ENCODE results near the gene EN1. TPM values are rescaled to one million over a fixed set of nuclear protein-coding genes. Genes with fewer than 3 reads are reported as not detected.

EN1 gene
- total RNA-seq (2014; rRNA removed; shearing (Covaris generic)), result not detected in 2 replicates
- polyA plus RNA-seq (2015; cell fraction: cytosol; rRNA removed), result not detected in 2 replicates
- polyA plus RNA-seq (2015; cell fraction: nucleus; rRNA removed), result not detected in 2 replicates

DNA sequence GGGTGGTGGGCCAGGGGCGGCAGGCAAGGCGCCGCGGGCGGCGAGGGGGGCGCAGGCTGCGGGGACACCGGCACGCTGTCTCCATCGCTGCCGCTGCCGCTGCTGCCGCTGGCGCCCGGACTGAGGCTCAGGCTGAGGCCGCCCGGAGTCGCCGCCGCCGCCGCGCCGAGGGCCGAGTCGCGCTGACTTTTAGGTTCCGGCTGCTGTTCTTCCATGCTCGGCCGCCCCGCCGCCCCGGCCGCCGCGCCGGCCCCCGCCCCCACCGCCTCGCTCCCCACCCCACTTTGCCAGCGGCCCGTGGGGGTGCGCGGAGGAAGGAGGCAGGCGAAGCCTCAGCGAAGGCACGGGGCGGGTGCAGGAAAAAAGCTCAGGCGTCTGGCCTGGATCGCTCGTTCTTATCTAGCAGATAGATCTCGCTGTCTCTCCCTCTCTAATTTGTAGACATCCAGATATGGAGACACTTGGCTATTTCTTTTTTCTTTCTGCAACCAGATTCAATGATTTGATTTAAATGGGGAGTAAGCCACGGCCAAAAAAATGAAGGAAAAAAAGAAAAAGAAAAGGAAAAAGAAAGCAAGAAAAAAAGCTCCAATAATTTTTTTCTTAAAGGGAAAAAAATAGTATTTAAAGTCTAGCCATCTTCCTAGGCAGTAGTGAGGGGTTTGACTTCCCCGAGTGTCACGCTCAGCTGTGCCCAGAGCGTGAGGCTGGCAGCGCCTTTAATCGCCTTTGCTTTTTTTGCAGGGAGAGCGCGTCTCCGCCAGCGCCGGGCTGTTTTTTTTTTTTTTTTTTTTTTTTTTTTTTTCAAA is at the start of gene EN1:
EN1 (minus strand) TSS at position 696 of the 809 bp plus-strand sequence; CDS start at position 215, 481 bp downstream.
- DNase-seq (ENCODE audit: low read depth), result no peak

DNA sequence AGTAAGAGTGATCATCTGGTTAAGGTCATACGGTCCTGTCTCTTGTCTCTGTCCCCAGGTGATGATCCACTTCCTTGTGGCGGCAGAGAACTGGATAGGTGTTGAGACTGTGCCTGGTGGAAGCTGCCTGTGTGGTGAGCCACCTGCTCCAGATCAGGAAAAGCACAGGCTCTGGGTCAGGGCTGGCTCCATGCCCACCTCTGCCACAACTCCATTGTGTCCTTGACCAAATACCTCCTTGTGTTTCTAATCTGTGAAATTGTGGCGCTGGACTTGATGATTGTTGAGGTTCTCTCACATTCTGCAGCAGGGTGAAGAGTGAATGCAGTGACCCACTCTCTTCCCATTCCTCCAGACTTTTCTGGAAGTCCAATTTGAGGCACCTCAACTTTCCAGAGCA is 45.7 kb upstream of the EN1 start:
- no peak for DNase-seq (ENCODE audit: low read depth)

- DNase-seq (ENCODE audit: low read depth), result no peak
Measured at GRCh38 chr2:118889995-118890394, 42.5 kb upstream of the EN1 start.

- DNase-seq (ENCODE audit: low read depth), result no peak
Measured at GRCh38 chr2:118883792-118884191, 36.3 kb upstream of the EN1 start.

- DNase-seq (ENCODE audit: low read depth), result peak; percentile 48
Measured at GRCh38 chr2:118882693-118883336, 35.4 kb upstream of the EN1 start.

- DNase-seq (ENCODE audit: low read depth), result peak; percentile 38
Measured at GRCh38 chr2:118881490-118882129, 34.2 kb upstream of the EN1 start.

DNA sequence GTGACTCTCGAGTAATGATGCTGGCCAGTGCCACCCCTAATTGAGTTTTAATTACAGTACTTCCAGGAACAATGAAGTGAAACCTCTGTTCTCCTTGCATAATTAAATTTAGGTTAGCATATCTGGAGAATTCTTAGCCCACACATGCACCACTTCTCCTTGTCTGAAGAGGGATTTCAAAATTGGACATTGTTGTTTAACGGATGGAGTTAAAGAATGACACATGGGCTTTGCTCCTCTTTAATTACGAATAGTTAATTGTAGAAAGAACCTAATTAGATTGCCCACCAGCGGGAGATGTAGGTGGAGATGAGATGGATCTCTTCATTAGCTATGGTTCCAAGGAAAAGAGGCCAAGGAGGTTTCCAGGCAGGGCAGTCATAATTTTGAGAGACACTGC is 33.1 kb upstream of the EN1 start:
- no peak for DNase-seq (ENCODE audit: low read depth)

GRCh38 chr2:118878531-118879149 is 31.2 kb upstream of the EN1 start:
- DNase-seq (ENCODE audit: low read depth), result no peak

DNA sequence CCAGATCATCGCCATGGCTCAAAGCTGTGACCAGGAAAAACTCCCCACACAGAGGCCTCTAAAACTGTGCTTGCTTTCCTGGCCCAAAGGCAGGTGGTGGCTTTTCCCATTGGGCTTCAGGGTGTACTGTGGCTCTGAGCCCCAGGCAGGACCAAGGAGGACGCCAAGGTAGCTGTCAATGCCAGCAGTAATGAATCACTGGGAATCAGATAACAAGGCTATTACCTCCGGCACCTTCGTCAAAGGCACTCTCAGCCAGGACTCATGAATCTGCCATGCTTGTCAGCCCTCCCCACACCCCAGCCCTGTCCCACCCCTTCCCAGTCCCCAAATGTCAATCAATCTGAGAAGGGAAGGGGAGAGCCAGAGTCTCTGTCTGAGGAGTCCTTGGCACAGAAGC is 27.9 kb upstream of the EN1 start:
- DNase-seq (ENCODE audit: low read depth), result no peak

GRCh38 chr2:118874324-118874723 is 26.9 kb upstream of the EN1 start:
- no peak for DNase-seq (ENCODE audit: low read depth)

- peak; percentile 40 for DNase-seq (ENCODE audit: low read depth)
Measured at GRCh38 chr2:118865106-118865505, 17.7 kb upstream of the EN1 start.

DNA sequence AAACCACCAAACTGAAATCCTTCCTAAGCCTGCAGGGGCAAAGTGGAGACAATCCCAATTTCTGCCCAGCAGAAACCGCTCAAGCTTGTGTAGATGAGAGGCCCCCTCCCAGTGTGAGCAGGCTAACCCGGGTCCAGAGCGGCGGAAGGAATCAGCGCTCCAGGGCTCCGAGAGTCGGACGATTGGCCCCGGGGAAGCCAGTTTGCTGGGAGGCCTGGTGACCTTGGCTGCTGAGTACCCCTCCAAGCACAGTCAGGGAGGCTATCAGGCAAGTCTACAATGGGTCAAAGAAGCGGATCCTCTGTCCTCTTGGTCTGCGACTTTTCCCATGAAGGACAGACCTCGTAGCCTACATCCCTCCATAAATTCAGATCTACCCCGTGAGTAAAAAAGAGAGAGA is 16.8 kb upstream of the EN1 start:
- DNase-seq (ENCODE audit: low read depth), result no peak

DNA sequence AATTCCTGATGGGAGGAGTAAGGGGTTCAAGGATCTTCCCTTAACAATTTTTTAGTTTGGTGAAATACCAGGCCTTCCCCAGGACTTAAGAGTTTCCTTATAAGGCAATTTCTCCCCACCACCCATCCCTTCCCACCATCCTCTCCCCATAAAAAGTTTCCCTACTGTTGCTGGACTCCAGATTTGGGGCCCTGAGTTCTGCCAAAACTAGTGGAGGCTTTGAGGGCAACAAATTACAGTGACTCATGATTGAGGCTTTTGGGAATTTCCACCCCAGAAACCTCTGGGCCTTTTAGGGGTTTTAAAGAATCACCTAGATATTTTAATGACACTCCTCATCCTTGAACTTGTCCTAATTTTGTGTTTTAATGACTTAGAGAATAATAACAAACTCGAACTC is 14.3 kb upstream of the EN1 start:
- DNase-seq (ENCODE audit: low read depth), result no peak

DNA sequence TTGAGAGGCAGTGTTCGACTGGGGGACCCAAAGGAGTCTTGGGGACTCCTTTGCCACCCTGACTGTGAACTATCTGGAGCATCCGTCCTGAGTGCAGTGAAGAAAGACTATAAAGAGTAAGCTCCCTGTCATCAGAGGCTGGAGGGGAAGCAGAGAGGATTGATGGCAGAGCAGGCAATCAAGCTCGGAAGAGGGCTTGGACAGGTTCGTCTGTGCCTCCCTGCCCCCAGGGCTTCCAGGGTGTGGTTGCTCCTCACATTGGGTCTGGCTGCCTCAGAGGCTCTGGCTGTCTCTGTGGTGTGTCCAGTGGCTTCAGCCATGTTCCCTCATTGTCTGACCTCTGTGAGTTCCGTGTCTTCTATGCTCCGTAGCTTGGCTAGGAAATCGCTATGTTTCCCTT is 13.8 kb upstream of the EN1 start:
- DNase-seq (ENCODE audit: low read depth), result no peak

GRCh38 chr2:118860506-118860905 is 13.1 kb upstream of the EN1 start:
- DNase-seq (ENCODE audit: low read depth), result no peak

GRCh38 chr2:118859157-118859770 is 11.8 kb upstream of the EN1 start:
- no peak for DNase-seq (ENCODE audit: low read depth)

DNA sequence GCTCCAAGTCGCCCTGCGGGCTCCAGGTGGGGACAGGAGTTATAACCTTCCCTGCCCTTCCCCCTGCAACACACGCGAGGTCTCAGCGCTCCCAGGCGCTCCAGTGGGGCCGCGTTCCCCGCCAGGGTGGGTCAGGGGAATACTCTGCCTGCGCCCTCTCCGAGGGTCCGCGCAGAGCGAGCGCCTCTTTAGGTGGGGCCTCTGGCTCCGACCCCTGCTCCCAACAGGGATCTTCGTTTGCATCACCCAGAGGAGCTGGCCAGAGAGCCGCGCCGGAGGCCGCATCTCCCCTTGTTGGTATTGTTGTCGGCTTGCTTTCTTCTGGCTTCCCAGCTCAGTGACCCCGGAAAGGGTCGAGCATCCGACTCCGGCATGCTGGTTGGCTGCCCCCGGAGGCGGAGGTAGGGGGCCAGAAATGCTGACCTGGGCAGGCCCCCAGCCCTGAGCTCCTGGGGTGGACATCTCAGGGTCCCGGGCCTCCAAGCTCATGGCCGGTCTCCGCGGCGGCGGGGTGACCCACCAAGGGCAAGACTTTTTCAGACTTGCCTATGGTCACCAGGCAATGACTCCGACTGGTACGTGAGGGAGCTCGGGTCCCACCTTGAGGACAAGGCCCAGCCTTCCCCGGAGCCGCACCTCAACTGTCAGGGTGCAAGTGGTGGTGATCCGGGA is 11.2 kb upstream of the EN1 start:
- no peak for DNase-seq (ENCODE audit: low read depth)

- no peak for DNase-seq (ENCODE audit: low read depth)
Measured at GRCh38 chr2:118857677-118858484, 10.4 kb upstream of the EN1 start.

DNA sequence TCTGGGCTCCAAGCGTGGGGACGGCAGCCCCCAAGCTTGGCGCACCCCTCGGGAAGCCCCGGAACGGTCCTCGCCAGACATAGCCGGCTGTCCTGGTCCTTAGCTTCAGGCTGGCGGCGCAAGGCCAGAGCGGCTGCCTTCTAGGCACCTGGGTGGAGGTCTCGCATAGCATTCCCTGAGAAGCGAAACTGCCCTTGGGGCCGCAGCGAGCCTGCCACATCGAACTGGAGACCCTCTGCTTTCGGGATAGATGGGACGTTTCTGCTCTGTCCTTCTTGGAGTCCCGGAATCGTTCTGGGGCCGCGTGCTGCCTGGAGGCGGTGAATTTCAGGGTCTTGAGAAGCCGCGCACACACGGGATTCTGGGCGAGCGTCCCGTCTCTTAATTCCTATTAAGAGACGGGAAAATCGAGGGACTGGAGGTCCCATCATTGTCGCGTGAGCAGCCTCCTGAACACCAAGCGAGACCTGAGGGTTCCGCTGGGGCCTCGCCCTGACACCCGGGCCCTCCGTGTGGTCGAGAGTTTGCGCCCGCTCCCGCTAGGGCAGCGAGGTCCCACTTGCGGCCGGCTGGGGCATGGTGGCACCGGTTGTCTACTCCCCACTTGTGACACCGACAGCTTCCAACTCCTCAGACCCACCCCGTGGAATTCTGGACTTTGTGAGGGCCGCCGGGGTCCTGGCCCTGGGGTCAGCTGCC is 9.7 kb upstream of the EN1 start:
- no peak for DNase-seq (ENCODE audit: low read depth)
